ENCODE measurements around the gene BTNL8. TPM values are rescaled to one million over a fixed set of nuclear protein-coding genes. Genes with fewer than 3 reads are reported as not detected.

BTNL8 gene
- total RNA-seq, 4 donors from 2014 or later, result not detected

GRCh38 chr5:180935203-180935602 is 36.2 kb downstream of the BTNL8 start:
- no peak overlapping the region for H3K27ac ChIP-seq
- no peaks in the 10 kb centered on the region for H3K4me1 ChIP-seq
- H3K27me3 ChIP-seq, result no peaks in the 10 kb centered on the region
- DNase-seq (ENCODE audit: low spot score in 2 of 2), result no peak
- peaks cover 0 to 63% (median 7%) of the 10 kb centered on the region in 4 donors for H3K9me3 ChIP-seq
- H3K4me3 ChIP-seq, result no peak overlapping the region
- 55 to 84% methylated on average over 4 of the region's 4 CpGs for WGBS, 2 donors
- TF ChIP-seq POLR2A (IDR thresholded peaks at IDR 0.05) (no peak), EP300 (IDR thresholded peaks at IDR 0.05) (no peak)
- TF ChIP-seq, protein P1, sequence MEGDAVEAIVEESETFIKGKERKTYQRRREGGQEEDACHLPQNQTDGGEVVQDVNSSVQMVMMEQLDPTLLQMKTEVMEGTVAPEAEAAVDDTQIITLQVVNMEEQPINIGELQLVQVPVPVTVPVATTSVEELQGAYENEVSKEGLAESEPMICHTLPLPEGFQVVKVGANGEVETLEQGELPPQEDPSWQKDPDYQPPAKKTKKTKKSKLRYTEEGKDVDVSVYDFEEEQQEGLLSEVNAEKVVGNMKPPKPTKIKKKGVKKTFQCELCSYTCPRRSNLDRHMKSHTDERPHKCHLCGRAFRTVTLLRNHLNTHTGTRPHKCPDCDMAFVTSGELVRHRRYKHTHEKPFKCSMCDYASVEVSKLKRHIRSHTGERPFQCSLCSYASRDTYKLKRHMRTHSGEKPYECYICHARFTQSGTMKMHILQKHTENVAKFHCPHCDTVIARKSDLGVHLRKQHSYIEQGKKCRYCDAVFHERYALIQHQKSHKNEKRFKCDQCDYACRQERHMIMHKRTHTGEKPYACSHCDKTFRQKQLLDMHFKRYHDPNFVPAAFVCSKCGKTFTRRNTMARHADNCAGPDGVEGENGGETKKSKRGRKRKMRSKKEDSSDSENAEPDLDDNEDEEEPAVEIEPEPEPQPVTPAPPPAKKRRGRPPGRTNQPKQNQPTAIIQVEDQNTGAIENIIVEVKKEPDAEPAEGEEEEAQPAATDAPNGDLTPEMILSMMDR (IDR thresholded peaks at IDR 0.05), result no peak
- no peaks in the 10 kb centered on the region for H3K36me3 ChIP-seq

GRCh38 chr5:180938294-180938693 is 39.3 kb downstream of the BTNL8 start:
- H3K36me3 ChIP-seq, result no peaks in the 10 kb centered on the region
- H3K27me3 ChIP-seq, result no peaks in the 10 kb centered on the region
- WGBS, 2 donors, result 76 to 92% methylated on average over 6 of the region's 6 CpGs
- H3K9me3 ChIP-seq, result peaks cover 0 to 62% (median 7%) of the 10 kb centered on the region in 4 donors
- H3K27ac ChIP-seq, result no peak overlapping the region
- no peak for DNase-seq (ENCODE audit: low spot score in 2 of 2)
- TF ChIP-seq EP300 (IDR thresholded peaks at IDR 0.05), result no peak
- TF ChIP-seq, protein P1 (IDR thresholded peaks at IDR 0.05), result no peak
- TF ChIP-seq POLR2A (IDR thresholded peaks at IDR 0.05), result no peak
- H3K4me1 ChIP-seq, result no peaks in the 10 kb centered on the region
- no peak overlapping the region for H3K4me3 ChIP-seq

DNA sequence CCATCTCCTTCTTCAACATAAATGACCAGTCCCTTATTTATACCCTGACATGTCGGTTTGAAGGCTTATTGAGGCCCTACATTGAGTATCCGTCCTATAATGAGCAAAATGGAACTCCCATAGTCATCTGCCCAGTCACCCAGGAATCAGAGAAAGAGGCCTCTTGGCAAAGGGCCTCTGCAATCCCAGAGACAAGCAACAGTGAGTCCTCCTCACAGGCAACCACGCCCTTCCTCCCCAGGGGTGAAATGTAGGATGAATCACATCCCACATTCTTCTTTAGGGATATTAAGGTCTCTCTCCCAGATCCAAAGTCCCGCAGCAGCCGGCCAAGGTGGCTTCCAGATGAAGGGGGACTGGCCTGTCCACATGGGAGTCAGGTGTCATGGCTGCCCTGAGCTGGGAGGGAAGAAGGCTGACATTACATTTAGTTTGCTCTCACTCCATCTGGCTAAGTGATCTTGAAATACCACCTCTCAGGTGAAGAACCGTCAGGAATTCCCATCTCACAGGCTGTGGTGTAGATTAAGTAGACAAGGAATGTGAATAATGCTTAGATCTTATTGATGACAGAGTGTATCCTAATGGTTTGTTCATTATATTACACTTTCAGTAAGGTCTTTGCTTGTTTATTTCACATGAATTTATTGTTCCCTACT is 51.5 kb downstream of the BTNL8 start:
- DNase-seq (ENCODE audit: low spot score in 2 of 2), result no peak
- H3K36me3 ChIP-seq, result no peaks in the 10 kb centered on the region
- 72 to 85% methylated on average over 6 of the region's 6 CpGs for WGBS, 2 donors
- H3K27ac ChIP-seq, result no peak overlapping the region
- no peaks in the 10 kb centered on the region for H3K9me3 ChIP-seq
- TF ChIP-seq, protein P1 (IDR thresholded peaks at IDR 0.05), result no peak
- TF ChIP-seq POLR2A (IDR thresholded peaks at IDR 0.05) (no peak), EP300 (IDR thresholded peaks at IDR 0.05) (no peak)
- no peaks in the 10 kb centered on the region for H3K27me3 ChIP-seq
- H3K4me1 ChIP-seq, result no peaks in the 10 kb centered on the region
- no peak overlapping the region for H3K4me3 ChIP-seq

GRCh38 chr5:180959661-180960060 is 60.7 kb downstream of the BTNL8 start:
- DNase-seq (ENCODE audit: low spot score in 2 of 2), result no peak
- Histone ChIP-seq H3K4me1 (no peaks in the 10 kb centered on the region), H3K9me3 (no peaks in the 10 kb centered on the region), H3K4me3 (no peak overlapping the region), H3K27ac (no peak overlapping the region), H3K36me3 (no peaks in the 10 kb centered on the region), H3K27me3 (no peaks in the 10 kb centered on the region)
- WGBS, 2 donors, result 87 to 92% methylated on average over 5 of the region's 5 CpGs
- TF ChIP-seq, protein P1 (IDR thresholded peaks at IDR 0.05), result no peak
- TF ChIP-seq EP300 (IDR thresholded peaks at IDR 0.05), result no peak
- TF ChIP-seq POLR2A (IDR thresholded peaks at IDR 0.05), result no peak

DNA sequence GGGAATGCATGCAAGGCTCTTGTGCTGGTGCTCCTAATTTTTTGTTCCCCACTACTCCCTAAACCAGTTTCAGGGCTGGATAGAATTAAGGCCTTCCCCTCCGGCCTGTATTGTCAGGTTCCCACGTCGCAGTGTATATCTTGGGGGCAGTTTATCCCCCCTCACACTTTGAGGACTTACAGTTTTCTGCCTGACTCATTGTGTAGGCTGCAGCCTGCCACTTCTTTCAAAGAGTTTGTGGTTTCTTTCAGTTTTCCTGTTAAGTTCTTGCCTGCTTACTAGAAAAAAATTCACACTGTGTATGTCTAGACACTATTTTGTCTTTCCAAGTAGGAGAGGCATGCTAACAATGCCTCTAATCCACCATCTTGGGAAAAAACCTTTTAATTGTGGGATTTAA is 61.2 kb downstream of the BTNL8 start:
- 75 to 87% methylated on average over 3 of the region's 3 CpGs for WGBS, 2 donors
- no peak for TF ChIP-seq EP300 (IDR thresholded peaks at IDR 0.05)
- TF ChIP-seq POLR2A (IDR thresholded peaks at IDR 0.05), result no peak
- TF ChIP-seq, protein P1 (IDR thresholded peaks at IDR 0.05), result no peak
- no peaks in the 10 kb centered on the region for H3K4me1 ChIP-seq
- no peaks in the 10 kb centered on the region for H3K36me3 ChIP-seq
- no peak overlapping the region for H3K4me3 ChIP-seq
- H3K27ac ChIP-seq, result no peak overlapping the region
- H3K9me3 ChIP-seq, result no peaks in the 10 kb centered on the region
- no peak for DNase-seq (ENCODE audit: low spot score in 2 of 2)
- no peaks in the 10 kb centered on the region for H3K27me3 ChIP-seq

Data from tibial nerve (tissue), 4 donors.